Vagina (tissue), 2 donors: ENCODE results near the gene STXBP5.

Experiments
- POLR2A ChIP-seq, 2 donors: fragments of 450-650 bp; IDR thresholded peaks; one replicate each; pipeline ENCODE4 v1.6.1; 2017; ENCODE audit warnings: antibody characterized with exemption in 2 of 2, mild to moderate bottlenecking in 2 of 2, moderate library complexity in 2 of 2
- POLR2AphosphoS5 ChIP-seq, 2 donors: sonication (generic); formaldehyde crosslinking; IDR thresholded peaks; one replicate each; pipeline ENCODE4 v1.9.0; 2017; ENCODE audit warnings: antibody characterized with exemption in 2 of 2, mild to moderate bottlenecking in 2 of 2, low read depth in 1 of 2; ENCODE audit not compliant: insufficient read depth in 1 of 2
- TF ChIP-seq, protein P1 (sequence below), 3 experiments: fragments of 450-650 bp in 2 of 3; fragments of 200-600 bp in 1 of 3; sonication (generic) in 1 of 3; IDR thresholded peaks; one replicate each; pipeline ENCODE4 v1.5.1; 2017 to 2019; ENCODE audit warnings: antibody characterized with exemption in 3 of 3, mild to moderate bottlenecking in 2 of 3, moderate library complexity in 2 of 3

DNA sequence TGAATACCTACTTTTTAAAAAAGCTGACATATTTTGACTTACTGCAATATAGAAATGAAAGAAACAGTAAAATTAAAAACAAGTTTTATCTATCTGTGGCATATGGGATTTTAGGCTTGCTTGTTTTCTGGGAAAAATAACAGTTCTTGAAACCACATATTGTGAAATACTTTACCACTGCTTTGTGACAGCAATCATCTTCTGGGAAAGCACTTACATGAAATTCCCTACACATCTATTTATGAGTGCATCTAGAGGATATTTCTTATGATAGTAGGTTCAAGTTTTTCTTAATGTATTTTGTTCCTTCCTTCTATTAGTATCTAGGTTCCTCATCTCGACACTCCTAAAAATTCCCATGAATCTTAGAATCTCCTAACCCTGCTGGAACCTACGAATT lies 75.2 kb downstream of the STXBP5 start:
- TF ChIP-seq POLR2A (IDR thresholded peaks at IDR 0.05): no peak
- TF ChIP-seq, protein P1, sequence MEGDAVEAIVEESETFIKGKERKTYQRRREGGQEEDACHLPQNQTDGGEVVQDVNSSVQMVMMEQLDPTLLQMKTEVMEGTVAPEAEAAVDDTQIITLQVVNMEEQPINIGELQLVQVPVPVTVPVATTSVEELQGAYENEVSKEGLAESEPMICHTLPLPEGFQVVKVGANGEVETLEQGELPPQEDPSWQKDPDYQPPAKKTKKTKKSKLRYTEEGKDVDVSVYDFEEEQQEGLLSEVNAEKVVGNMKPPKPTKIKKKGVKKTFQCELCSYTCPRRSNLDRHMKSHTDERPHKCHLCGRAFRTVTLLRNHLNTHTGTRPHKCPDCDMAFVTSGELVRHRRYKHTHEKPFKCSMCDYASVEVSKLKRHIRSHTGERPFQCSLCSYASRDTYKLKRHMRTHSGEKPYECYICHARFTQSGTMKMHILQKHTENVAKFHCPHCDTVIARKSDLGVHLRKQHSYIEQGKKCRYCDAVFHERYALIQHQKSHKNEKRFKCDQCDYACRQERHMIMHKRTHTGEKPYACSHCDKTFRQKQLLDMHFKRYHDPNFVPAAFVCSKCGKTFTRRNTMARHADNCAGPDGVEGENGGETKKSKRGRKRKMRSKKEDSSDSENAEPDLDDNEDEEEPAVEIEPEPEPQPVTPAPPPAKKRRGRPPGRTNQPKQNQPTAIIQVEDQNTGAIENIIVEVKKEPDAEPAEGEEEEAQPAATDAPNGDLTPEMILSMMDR (IDR thresholded peaks at IDR 0.05): no peak
- TF ChIP-seq POLR2AphosphoS5 (IDR thresholded peaks at IDR 0.05; ENCODE audit: insufficient read depth in 1 of 2, low read depth in 1 of 2): no peak
